GM19023 (cell line): ENCODE results near the gene CHD5.

Experiments used
- ATAC-seq: cut with Tn5 transposase; IDR thresholded peaks from one replicate; pipeline ENCODE4 v1.9.1; 2021; ENCODE audit warnings: mild to moderate bottlenecking, moderate library complexity; ENCODE audit not compliant: unreplicated experiment

The CHD5 gene

GRCh38 chr1:6117064-6117463 is 63.1 kb downstream of the CHD5 start:
- ATAC-seq, result no peak

- ATAC-seq, result no peak
These were observed 64.0 kb downstream of the CHD5 start for GRCh38 chr1:6116137-6116536.

GRCh38 chr1:6113745-6114144 is 66.4 kb downstream of the CHD5 start:
- ATAC-seq, result no peak

DNA sequence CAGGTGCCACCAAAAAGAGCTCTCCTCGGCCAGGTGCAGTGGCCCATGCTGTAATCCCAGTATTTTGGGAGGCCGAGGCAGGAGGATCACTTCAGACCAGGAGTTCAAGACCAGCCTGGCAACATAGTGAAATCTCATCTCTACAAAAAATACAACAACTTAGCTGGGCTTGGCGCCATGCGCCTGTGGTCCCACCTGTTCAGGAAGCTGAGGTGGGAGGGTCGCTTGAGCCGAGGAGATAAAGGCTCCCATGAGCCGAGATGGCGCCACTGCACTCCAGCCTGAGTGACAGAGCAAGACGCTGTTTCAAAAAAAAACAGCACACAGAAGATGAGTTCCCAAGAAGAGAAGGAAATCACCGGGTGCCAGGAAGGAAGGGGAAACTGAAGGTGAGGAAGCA is 67.0 kb downstream of the CHD5 start:
- no peak for ATAC-seq

- no peak for ATAC-seq
These were observed 67.5 kb downstream of the CHD5 start for GRCh38 chr1:6112690-6113005.

DNA sequence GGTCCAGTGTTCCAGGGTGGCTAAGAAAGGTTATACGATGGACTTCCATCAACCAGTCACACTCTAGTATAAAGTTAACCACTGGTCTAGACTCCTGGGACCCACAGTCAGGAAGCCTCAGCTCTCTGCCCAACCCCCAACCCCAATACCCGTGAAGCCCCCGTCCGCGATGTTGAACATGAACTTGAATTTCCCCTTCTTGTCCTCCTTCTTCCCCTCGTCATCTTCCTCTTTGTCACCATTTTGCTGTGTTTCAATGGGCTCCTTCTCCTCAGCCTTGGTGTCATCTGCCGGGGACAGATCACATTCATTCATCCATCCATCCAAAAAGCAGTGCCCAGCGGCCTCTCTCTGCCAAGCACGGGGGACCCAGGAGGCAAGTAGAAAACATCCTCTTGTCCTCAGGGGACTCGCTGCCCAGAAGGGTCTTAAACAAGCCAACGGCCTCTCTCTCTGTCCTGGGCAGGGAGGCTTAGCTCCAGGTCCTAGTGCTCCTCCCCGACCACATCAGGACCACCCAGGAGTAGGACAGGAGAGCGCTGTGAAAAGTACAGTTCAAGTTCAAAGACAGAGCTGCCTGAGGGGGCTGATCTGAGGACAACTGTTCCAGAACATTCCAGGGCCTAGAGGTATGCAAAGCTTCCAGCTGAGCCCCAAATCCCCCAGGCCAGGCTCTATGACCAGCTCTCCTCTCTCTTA is 68.0 kb downstream of the CHD5 start:
- ATAC-seq, result no peak

- ATAC-seq, result no peak
These were observed 68.5 kb downstream of the CHD5 start for GRCh38 chr1:6111571-6111970.

GRCh38 chr1:6110326-6110725 is 69.8 kb downstream of the CHD5 start:
- no peak for ATAC-seq

GRCh38 chr1:6109688-6110087 is 70.4 kb downstream of the CHD5 start:
- ATAC-seq, result no peak

GRCh38 chr1:6108937-6109614 is 71.0 kb downstream of the CHD5 start:
- no peak for ATAC-seq

DNA sequence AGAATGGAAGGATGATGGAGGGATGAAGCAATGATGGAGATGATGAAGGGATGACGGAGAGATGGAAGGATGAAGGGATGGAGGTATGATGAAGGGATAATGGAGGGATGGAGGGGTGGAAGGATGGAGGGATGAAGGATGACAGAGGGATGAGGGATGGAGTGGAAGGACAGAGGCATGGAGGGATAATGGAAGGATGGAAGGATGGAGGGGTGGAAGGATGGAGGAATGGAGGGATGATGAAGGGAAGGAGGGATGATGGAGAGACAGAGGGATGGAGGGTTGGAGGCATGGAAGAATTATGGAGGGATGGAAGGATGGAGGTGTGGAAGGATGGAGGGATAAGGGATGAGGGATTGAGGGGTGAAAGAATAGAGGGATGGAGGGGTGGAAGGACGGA is 71.6 kb downstream of the CHD5 start:
- ATAC-seq, result no peak

GRCh38 chr1:6107409-6108356 is 72.4 kb downstream of the CHD5 start:
- no peak for ATAC-seq

DNA sequence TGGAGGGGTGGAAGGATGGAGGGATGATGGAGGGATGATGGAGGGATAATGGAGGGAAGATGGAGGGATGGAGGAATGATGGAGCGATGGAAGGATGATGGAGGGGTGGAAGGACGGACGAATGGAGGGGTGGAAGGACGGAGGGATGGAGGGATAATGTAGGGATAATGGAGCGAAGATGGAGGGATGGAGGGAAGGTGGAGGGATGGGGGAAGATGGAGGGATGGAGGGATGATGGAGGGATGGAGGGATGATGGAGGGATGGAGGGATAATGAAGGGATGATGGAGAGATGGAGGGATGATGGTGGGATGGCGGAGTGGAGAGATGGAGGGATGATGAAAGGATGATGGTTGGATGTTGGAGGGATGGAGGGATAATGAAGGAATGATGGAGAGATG is 73.1 kb downstream of the CHD5 start:
- no peak for ATAC-seq

DNA sequence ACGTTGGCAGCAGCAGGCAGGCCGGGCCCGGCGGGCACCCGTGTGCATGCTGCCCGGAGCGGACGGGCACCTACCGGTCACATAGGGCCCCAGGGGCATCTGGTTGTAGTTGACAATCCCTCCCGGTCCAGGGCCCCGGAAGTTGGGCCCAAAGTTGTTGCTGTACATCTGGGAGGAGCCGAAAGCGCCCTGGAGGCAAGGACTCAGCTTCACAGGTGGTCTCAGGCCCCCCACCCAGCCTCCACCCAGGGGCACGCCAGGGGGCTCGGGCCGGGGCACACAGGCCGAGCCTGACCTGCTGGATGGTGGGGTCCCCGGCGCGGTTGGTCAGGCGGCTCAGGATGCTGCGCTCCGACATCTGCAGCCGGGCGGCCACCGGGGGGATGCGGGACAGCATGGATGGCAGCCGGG is 73.8 kb downstream of the CHD5 start:
- ATAC-seq, result no peak

GRCh38 chr1:6105763-6106162 is 74.4 kb downstream of the CHD5 start:
- no peak for ATAC-seq

DNA sequence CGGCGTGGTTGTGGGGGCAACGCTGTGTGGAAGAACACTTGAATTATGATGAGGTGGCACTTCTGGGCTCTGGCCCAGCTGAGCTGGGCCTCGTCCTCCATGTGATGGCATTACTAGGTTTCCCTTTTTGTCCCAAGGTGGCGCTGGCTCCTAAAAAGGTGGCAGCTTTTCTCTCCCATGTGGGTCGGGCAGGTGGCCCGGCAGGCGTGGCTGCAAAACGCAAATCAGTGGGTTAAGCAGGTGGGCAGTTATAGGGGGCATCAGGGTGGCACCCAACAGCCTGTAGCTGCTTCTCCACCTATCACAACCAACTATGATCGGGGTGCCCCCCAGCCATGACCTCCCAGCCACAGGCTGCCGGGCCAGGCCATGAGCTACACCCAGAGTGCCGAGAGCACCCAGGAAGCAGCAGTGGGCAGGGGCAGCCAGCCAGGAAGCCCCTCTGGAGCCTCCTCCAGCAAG is 74.9 kb downstream of the CHD5 start:
- no peak for ATAC-seq

DNA sequence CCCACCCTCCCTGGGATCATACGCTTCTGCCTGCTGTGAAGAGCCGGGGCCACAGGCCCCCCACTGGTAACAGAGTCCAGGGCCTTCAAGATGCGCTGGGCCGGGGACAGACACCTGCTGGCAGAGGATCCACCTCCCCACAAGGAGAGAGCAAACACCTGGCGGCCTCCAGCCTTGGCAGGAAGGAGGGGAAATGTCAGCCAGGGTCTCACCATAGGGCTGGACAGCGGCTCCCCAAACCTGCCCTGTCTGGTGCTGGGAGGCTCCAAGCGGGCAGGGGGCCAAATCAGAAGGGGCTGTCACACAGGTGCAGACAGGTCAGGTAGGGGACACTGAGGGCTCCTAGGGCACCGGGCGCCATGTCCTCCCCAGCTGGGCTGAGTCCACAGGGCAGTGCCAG is 75.5 kb downstream of the CHD5 start:
- no peak for ATAC-seq

GRCh38 chr1:6103854-6104530 is 76.1 kb downstream of the CHD5 start:
- no peak for ATAC-seq

DNA sequence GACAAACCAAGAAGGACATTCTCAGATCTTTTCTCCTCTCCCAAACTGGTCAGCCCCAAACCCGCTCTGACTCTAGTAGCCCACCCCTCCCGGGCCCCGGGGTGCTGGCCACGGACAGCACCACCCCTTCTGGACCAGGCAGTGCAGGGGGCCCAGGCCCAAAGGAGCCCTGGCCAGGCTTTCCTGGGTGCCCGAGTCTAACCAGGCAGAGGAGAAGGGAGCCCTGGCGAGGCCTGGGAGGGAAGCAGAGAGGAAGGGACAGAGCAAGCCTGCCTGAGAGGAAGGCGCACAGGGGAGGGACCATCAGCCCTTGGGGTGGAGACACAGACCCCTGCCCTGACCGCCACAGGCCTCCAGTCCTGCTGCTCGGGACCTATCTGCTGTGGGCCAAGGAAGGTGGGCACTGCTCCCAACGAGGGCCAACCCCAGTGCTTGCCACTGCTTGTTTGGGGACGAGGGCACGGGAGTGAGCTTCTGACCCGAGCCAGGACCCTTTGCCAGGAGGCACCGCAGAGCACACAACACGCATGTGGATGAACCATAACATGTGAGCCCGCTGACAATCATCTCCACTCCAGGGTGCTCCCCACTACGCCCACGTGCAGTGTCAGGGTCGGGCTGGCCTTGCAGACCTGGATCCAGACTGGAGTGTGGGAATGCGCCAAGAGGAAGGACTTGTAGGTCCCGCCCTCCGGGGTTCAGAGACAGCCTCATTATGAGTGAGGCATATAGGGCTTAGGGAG is 76.8 kb downstream of the CHD5 start:
- ATAC-seq, result no peak

- ATAC-seq, result no peak
These were observed 77.6 kb downstream of the CHD5 start for GRCh38 chr1:6102532-6102845.
